Activated CD4-positive, alpha-beta T cell treated with anti-CD3 and anti-CD28 coated beads, Interleukin-2, amount 10 ng/mL, durations not matched to agents 7 days and 5 days (primary cell): ENCODE results near the gene SMPD2. TPM values are rescaled to one million over a fixed set of nuclear protein-coding genes. Genes with fewer than 3 reads are reported as not detected.

Experiments
- CTCF ChIA-PET: fragments of 350-600 bp; sonication (Branson Sonifier 250); formaldehyde crosslinking; loops from one replicate; lab custom pipeline; 2021; ENCODE audit warnings: antibody characterized with exemption; lab: Charles Lee
- POLR2A ChIA-PET: fragments of 350-600 bp; sonication (Branson Sonifier 250); formaldehyde crosslinking; loops from one replicate; lab custom pipeline; 2021; ENCODE audit warnings: antibody characterized with exemption; lab: Charles Lee
- DNase-seq: peaks from one replicate; pipeline ENCODE4 v3.0.0-alpha.2; 2020
- H3K27ac Mint-ChIP-seq: one replicate; pipeline ENCODE4 v1.8.0; 2021; ENCODE audit warnings: mild to moderate bottlenecking, moderate library complexity, mixed read lengths
- H3K27me3 Mint-ChIP-seq: one replicate; pipeline ENCODE4 v1.8.0; 2021; ENCODE audit warnings: mixed read lengths
- H3K36me3 Mint-ChIP-seq: one replicate; pipeline ENCODE4 v1.8.0; 2021; ENCODE audit warnings: low read depth, mixed read lengths
- H3K4me1 Mint-ChIP-seq: one replicate; pipeline ENCODE4 v1.8.0; 2021; ENCODE audit warnings: mixed read lengths
- H3K4me3 Mint-ChIP-seq: one replicate; pipeline ENCODE4 v1.8.0; 2021; ENCODE audit warnings: mild to moderate bottlenecking, moderate library complexity, mixed read lengths
- H3K9me3 Mint-ChIP-seq: one replicate; pipeline ENCODE4 v1.8.0; 2021; ENCODE audit warnings: mixed read lengths
- total RNA-seq, 2 experiments: library from RNA; stranded (reverse); gene quantifications; one replicate each; pipeline ENCODE4 v1.2.3, GENCODE V29; 2021

SMPD2 gene, protein sequence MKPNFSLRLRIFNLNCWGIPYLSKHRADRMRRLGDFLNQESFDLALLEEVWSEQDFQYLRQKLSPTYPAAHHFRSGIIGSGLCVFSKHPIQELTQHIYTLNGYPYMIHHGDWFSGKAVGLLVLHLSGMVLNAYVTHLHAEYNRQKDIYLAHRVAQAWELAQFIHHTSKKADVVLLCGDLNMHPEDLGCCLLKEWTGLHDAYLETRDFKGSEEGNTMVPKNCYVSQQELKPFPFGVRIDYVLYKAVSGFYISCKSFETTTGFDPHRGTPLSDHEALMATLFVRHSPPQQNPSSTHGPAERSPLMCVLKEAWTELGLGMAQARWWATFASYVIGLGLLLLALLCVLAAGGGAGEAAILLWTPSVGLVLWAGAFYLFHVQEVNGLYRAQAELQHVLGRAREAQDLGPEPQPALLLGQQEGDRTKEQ
- 10 to 100 TPM; 13.0 to 14.0 TPM for total RNA-seq

GRCh38 chr6:109440331-109441068, at the start of gene SMPD2, which contains the start of gene PPIL6:
TSS of gene SMPD2 (plus strand) at chr6:109440724. CDS start at chr6:109441122, 398 bp downstream.
TSS of gene PPIL6 (minus strand) at chr6:109440628. CDS start at chr6:109440590, 38 bp downstream.
- ChIA-PET CTCF (interaction anchor here (0.8 to 9.1 kb wide), 5 partner anchors 15 to 162 kb away, joined by 3 to 81 read pairs (median 3); partner anchors contain the start of gene MICAL1), POLR2A (no interaction called here)
- H3K27me3 Mint-ChIP-seq: peaks cover 5% of the 10 kb centered on the region
- peak within 1 kb of the TSS; percentile 88 for H3K4me3 Mint-ChIP-seq
- peak within 1 kb of the TSS; percentile 89 for H3K27ac Mint-ChIP-seq
- H3K4me1 Mint-ChIP-seq: peaks cover 27% of the 10 kb centered on the region
- no peaks in the 10 kb centered on the region for H3K9me3 Mint-ChIP-seq
- peaks cover 26% of the 10 kb centered on the region for H3K36me3 Mint-ChIP-seq
- DNase-seq: peak; percentile 78

GRCh38 chr6:109393157-109393885, 47.2 kb upstream of the SMPD2 start:
- Mint-ChIP-seq H3K27me3 (no peaks in the 10 kb centered on the region), H3K4me1 (peaks cover 2% of the 10 kb centered on the region), H3K27ac (no peak overlapping the region), H3K4me3 (no peak overlapping the region), H3K9me3 (no peaks in the 10 kb centered on the region), H3K36me3 (no peaks in the 10 kb centered on the region)
- CTCF ChIA-PET: interaction anchor here (0.5 to 4.6 kb wide), 5 partner anchors 9 to 299 kb away, joined by 3 to 36 read pairs (median 5); partner anchors contain the start of gene CD164
- POLR2A ChIA-PET: no interaction called here
- DNase-seq: no peak

- Mint-ChIP-seq H3K27me3 (no peaks in the 10 kb centered on the region), H3K4me3 (no peak overlapping the region), H3K4me1 (peaks cover 2% of the 10 kb centered on the region), H3K9me3 (no peaks in the 10 kb centered on the region), H3K36me3 (no peaks in the 10 kb centered on the region), H3K27ac (no peak overlapping the region)
- ChIA-PET CTCF (interaction anchor here (0.5 to 4.6 kb wide), 3 partner anchors 10 to 23 kb away, joined by 4 to 36 read pairs (median 6); partner anchors contain the start of gene CD164), POLR2A (no interaction called here)
- no peak for DNase-seq
Measured at GRCh38 chr6:109393886-109394281, 46.6 kb upstream of the SMPD2 start.

- POLR2A ChIA-PET: no interaction called here
Measured at GRCh38 chr6:109396046-109396718, 44.3 kb upstream of the SMPD2 start.

GRCh38 chr6:109397020-109397419, 43.5 kb upstream of the SMPD2 start:
- Mint-ChIP-seq H3K27me3 (no peaks in the 10 kb centered on the region), H3K9me3 (no peaks in the 10 kb centered on the region), H3K4me3 (no peak overlapping the region), H3K4me1 (no peaks in the 10 kb centered on the region), H3K36me3 (no peaks in the 10 kb centered on the region), H3K27ac (no peak overlapping the region)
- ChIA-PET POLR2A (no interaction called here), CTCF (interaction anchor here (0.6 to 4.6 kb wide), 4 partner anchors 13 to 643 kb away, joined by 3 to 36 read pairs (median 4); partner anchors contain the start of gene CD164)
- DNase-seq: no peak

More at GRCh38 chr6:109396046-109396718, 44.3 kb upstream of the SMPD2 start:
- CTCF ChIA-PET: interaction anchor here (0.8 to 4.6 kb wide), 2 partner anchors 12 to 54 kb away, joined by 3 to 36 read pairs; partner anchors contain the start of gene CD164
- Mint-ChIP-seq H3K4me1 (no peaks in the 10 kb centered on the region), H3K27me3 (no peaks in the 10 kb centered on the region), H3K4me3 (no peak overlapping the region), H3K36me3 (no peaks in the 10 kb centered on the region), H3K27ac (no peak overlapping the region), H3K9me3 (no peaks in the 10 kb centered on the region)
- no peak for DNase-seq

- CTCF ChIA-PET: interaction anchor here (0.6 to 1.0 kb wide), 2 partner anchors 23 to 1542 kb away, joined by 3 to 4 read pairs; no protein-coding TSS in a partner anchor
Measured at GRCh38 chr6:109406196-109406595, 34.3 kb upstream of the SMPD2 start.

DNA sequence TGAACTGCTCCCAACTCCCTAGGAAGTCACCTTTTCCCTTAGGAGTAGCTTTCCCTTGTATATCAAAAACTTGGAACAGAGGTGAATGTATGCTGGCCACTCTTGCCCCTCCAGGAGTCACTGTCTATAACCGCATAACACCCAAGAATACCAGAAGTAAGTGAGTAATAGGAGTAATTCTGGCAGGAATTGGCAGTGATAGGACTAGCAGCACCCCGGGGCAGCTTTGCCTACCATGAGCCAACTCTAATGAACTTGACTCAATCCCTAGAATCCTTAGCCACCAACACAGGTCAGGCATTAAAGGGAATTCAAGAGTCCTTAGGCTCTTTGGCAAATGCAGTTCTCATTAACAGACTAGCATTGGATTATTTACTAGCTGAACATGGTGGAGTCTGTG, 29.5 kb upstream of the SMPD2 start:
- H3K27me3 Mint-ChIP-seq: peaks cover 22% of the 10 kb centered on the region
- DNase-seq: no peak
- no peak overlapping the region for H3K4me3 Mint-ChIP-seq
- H3K27ac Mint-ChIP-seq: no peak overlapping the region
- H3K4me1 Mint-ChIP-seq: no peaks in the 10 kb centered on the region
- H3K9me3 Mint-ChIP-seq: peaks cover 3% of the 10 kb centered on the region
- no peaks in the 10 kb centered on the region for H3K36me3 Mint-ChIP-seq
- ChIA-PET CTCF (interaction anchor here (1.4 kb wide), 1 partner anchor 18 kb away, joined by 6 read pairs; no protein-coding TSS in a partner anchor), POLR2A (no interaction called here)

More at GRCh38 chr6:109406196-109406595, 34.3 kb upstream of the SMPD2 start:
- POLR2A ChIA-PET: no interaction called here
- H3K9me3 Mint-ChIP-seq: no peaks in the 10 kb centered on the region
- H3K27ac Mint-ChIP-seq: no peak overlapping the region
- H3K4me1 Mint-ChIP-seq: no peaks in the 10 kb centered on the region
- no peak for DNase-seq
- H3K4me3 Mint-ChIP-seq: no peak overlapping the region
- no peaks in the 10 kb centered on the region for H3K36me3 Mint-ChIP-seq
- peaks cover 6% of the 10 kb centered on the region for H3K27me3 Mint-ChIP-seq

- no peak for DNase-seq
- Mint-ChIP-seq H3K4me1 (no peaks in the 10 kb centered on the region), H3K9me3 (peaks cover 3% of the 10 kb centered on the region), H3K4me3 (no peak overlapping the region), H3K36me3 (no peaks in the 10 kb centered on the region), H3K27me3 (peaks cover 11% of the 10 kb centered on the region), H3K27ac (no peak overlapping the region)
- ChIA-PET CTCF (interaction anchor here (0.7 to 1.4 kb wide), 2 partner anchors 23 to 924 kb away, joined by 3 to 5 read pairs; partner anchors contain the start of genes PPIL6 and SMPD2), POLR2A (no interaction called here)
Measured at GRCh38 chr6:109417646-109418045, 22.9 kb upstream of the SMPD2 start.

DNA sequence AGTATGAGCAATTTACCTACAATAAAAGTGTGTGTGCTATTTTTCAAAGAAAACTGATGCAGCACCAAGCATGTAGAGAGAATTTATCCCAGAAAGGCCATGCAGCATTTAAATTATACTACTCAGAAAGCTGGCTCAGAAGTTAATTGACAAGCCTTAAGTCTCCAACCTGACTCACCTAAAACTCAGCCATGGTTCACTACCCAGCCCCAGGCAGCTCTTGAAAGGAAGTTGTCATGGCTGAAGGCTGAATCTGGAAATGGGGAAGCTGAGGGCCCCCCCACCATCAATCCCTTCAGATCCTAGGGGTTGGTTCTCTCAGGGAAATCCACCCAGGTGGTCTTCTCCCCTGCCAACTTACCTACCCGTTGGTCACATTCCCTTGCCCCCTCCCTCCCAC, 19.8 kb upstream of the SMPD2 start:
- CTCF ChIA-PET: no interaction called here
- Mint-ChIP-seq H3K9me3 (no peaks in the 10 kb centered on the region), H3K4me3 (no peak overlapping the region), H3K36me3 (no peaks in the 10 kb centered on the region), H3K27ac (no peak overlapping the region), H3K27me3 (no peaks in the 10 kb centered on the region), H3K4me1 (peaks cover 3% of the 10 kb centered on the region)
- POLR2A ChIA-PET: no interaction called here
- no peak for DNase-seq

DNA sequence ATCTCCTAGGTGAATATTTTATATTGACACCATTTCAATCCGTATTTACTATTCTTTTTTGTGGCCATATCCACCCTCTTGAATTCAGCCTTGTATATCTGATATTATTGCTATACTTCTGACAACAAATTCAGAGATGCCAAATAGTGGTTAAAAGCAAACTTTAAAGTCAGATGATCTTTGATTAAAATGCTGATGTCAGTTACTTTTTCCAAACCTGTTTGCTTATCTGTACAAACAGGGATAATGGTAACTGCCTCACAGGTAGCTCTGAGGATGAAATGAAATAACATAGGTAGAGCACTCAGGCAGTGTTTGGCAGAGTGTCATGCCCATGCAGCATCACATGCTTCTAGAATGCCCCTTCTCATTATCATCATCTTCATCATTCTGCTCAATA, 19.3 kb upstream of the SMPD2 start:
- ChIA-PET CTCF (no interaction called here), POLR2A (no interaction called here)
- no peak for DNase-seq
- H3K36me3 Mint-ChIP-seq: no peaks in the 10 kb centered on the region
- no peak overlapping the region for H3K27ac Mint-ChIP-seq
- no peaks in the 10 kb centered on the region for H3K9me3 Mint-ChIP-seq
- H3K4me3 Mint-ChIP-seq: no peak overlapping the region
- no peaks in the 10 kb centered on the region for H3K27me3 Mint-ChIP-seq
- peaks cover 3% of the 10 kb centered on the region for H3K4me1 Mint-ChIP-seq

GRCh38 chr6:109424946-109425345, 15.6 kb upstream of the SMPD2 start:
- Mint-ChIP-seq H3K4me3 (no peak overlapping the region), H3K27ac (no peak overlapping the region), H3K9me3 (no peaks in the 10 kb centered on the region), H3K36me3 (no peaks in the 10 kb centered on the region), H3K27me3 (no peaks in the 10 kb centered on the region), H3K4me1 (peaks cover 3% of the 10 kb centered on the region)
- DNase-seq: no peak
- POLR2A ChIA-PET: no interaction called here
- CTCF ChIA-PET: interaction anchor here (0.6 to 1.2 kb wide), 2 partner anchors 18 to 22 kb away, joined by 3 read pairs; no protein-coding TSS in a partner anchor
